Fibroblast of skin of left biceps (primary cell): ENCODE measurements around the gene NBEAL1.
A peak's percentile ranks its signal among the peaks of the same experiment; 100 is the strongest.
"Not testable (repeated sequence)": the region's sequence is repeated elsewhere in the genome, so short reads cannot be mapped to it uniquely, and the experiment has no call there.

Source experiments
- DNase-seq, 2 experiments: peaks; one replicate each; pipeline ENCODE4 v3.0.0-alpha.2; 2013; ENCODE audit warnings: low read depth in 2 of 2

NBEAL1 gene

DNA sequence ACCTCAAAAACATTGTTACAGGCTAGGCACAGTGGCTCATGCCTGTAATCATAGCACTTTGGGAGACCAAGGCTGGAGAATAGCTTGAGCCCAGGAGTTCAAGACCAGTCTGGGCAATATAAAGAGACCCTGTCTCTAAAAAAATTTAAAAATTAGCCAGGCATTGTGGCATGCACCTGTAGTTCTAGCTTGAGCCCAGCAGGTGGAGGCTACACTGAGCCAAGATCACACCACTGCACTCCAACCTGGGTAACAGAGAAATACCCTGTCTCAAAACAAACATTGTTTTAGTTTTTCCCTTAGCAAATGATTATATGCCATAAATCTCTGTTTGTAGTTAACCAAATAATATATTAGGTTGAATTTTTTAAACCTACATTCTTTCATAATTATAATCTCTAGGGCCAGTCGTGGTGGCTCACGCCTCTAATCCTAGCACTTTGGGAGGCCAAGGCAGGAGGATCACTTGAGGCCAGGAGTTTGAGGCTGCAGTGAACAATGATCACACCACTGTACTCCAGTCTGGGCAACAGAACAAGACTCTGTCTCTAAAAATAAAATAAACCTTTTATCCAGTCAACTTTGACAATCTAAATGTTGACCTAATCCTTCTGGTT is 210.9 kb downstream of the NBEAL1 start:
- no peak for DNase-seq

GRCh38 chr2:203229674-203230073 is 215.0 kb downstream of the NBEAL1 start:
- DNase-seq = not testable (repeated sequence)

- DNase-seq = no peak
Measured at GRCh38 chr2:203237346-203238238, 222.9 kb downstream of the NBEAL1 start.

- no peak for DNase-seq
Measured at GRCh38 chr2:203238292-203238703, 223.6 kb downstream of the NBEAL1 start.

DNA sequence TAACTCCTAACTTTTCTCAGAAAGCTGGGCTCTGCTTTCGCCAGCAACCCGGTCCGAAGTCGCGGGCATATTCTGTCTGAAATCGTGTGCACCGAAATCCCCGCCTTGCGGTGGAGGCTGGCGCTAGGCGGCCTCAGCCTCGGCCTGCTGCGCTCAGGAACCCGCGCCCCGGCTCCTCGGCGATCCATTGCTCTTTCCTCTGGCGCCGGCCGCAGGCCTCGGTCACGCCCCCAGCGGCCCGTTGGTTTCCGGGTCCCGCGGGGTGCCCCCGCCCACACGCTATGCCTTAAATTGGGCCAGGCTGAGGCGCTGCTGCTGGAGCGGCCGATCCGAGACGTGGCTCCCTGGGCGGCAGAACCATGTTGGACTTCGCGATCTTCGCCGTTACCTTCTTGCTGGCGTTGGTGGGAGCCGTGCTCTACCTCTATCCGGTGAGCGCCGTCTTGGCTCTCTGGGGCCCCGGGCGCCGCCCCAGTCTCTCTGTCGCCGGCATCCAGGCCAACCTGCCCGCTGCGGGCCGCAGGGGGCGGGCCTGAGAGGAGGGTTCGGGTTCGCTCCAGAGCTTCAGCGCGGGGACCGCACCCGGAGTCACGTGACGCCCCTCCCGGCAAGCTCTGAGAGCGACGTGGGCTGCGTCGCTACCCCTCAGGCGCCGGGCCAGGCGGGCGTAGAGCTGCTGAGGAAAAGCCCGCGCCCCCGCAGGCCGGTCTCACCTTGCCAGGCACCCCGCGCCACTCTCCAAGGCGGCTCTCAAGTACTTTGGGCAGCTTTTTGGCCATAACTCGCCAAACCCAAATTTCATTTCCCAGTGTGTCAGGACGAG is 224.2 kb downstream of the NBEAL1 start, which contains the start of gene CYP20A1:
Gene CYP20A1 (plus strand): TSS at position 315 of the 823 bp plus-strand sequence. CDS start 45 bp downstream, at position 360.
- peak; percentile 89 to 92 for DNase-seq

GRCh38 chr2:203240491-203240890 is 225.8 kb downstream of the NBEAL1 start:
- no peak for DNase-seq

DNA sequence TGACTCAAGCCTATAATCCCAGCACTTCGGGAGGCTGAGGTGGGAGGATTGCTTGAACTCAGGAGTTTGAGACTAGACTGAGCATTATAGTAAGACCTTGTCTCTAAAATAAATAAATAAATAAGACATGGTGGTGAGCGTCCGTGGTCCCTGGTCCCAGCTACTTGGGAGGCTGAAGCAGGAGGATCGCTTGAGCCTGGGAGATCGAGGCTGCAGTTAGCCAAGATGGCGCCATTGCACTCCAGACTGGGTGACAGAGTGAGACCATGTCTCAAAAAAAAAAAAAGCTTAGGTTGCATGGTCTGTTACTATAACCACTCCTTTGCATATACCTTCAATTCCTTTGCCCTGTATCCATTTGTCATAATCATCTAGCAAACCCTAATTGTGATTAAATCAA is 227.8 kb downstream of the NBEAL1 start:
- no peak for DNase-seq

GRCh38 chr2:203246646-203247045 is 232.0 kb downstream of the NBEAL1 start:
- no peak for DNase-seq

- DNase-seq = no peak
Measured at GRCh38 chr2:203252818-203253217, 238.1 kb downstream of the NBEAL1 start.

DNA sequence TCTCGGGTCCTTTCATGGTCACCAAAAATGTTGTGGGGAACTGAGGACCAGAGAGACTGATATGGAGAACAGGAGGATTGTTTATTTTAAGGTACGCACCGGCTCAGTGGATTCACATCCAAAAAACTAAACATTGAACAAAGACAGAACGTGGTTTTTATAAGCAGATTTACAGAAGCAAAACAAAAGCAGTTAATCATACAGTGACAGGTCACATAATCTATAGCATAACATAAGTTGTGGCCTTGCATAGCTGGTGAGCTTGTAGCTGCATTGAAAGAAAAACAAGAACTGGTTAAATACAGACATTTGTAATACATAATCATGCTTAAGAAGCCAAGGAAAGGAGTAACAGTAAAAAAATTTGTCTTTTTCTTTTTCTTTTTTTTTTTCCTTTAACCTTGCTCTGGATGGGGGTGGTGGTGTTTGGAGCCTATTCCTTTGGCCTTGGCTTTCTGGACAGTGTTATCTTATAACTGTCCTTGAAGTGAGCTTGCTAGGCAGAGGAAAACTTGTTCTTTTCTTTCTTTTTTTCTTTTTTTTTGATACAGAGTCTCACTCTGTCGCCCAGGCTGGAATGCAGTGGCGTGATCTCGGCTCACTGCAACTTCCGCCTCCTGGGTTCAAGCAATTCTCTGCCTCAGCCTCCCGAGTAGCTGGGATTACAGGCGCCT is 238.9 kb downstream of the NBEAL1 start:
- DNase-seq = not testable (repeated sequence)

DNA sequence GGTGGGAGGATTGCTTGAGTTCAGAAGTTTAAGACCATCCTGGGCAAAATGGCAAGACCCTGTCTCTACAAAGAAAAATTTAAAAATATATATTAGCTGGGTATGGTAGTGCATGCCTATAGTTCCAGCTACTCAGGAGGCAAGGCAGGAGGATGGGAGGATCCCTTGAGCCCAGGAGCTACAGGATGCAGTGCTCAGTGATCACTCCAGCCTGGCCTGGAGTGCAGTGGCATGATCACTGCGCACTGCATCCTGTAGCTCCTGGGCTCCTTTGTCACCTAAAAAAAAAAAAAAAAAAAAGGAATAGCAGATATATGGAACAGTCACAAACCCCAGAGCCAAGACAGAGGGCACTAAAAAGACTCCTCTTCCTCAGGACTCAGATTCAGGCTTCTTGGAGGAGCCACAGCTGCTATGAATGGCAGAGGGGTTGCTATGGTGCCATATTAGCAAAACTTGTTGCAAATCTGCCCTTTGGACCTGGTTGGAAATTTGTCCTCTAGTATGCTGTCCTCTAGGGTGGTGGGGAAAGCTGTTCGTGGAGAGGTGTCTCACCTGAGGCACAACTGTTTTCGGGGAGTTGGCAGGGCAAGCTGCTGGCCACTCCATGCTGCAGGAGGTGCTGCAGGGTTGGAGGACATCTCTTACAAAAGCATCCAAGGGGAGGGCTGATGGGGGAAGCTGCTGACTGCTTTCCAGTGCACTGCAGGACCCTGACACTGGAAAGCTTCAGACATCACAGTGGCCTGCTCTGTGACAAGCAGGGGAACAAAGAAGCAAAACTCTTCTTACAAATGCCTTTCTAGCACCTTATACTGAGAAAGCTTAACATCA is 246.9 kb downstream of the NBEAL1 start:
- DNase-seq = no peak
